B cell (primary cell): ENCODE results near the gene TSC2. TPM values are rescaled to one million over a fixed set of nuclear protein-coding genes. Genes with fewer than 3 reads are reported as not detected.

Source experiments
- ATAC-seq: fragments of 200-7000 bp; cut with Tn5 transposase; one replicate; pipeline ENCODE4 v1.10.0; 2021; ENCODE audit warnings: low read depth, mild to moderate bottlenecking, moderate number of reproducible peaks, moderate library complexity
- CTCF ChIA-PET: fragments of 350-600 bp; sonication (Branson Sonifier 250); formaldehyde crosslinking; loops from one replicate; lab custom pipeline; 2021; ENCODE audit warnings: antibody characterized with exemption, inconsistent platforms; lab: Charles Lee
- POLR2A ChIA-PET: fragments of 350-600 bp; sonication (Branson Sonifier 250); formaldehyde crosslinking; loops from one replicate; lab custom pipeline; 2021; ENCODE audit warnings: antibody characterized with exemption; lab: Charles Lee
- DNase-seq: peaks from one replicate; pipeline ENCODE4 v3.0.0; 2013
- H2AFZ ChIP-seq: 2 replicates; pipeline ENCODE4 v1.6.1; 2012; ENCODE audit warnings: mild to moderate bottlenecking, low read depth, low read length; ENCODE audit not compliant: insufficient read depth, poor library complexity, severe bottlenecking
- H3K27ac ChIP-seq, 2 donors: 1 replicate in 1 of 2; 2 replicates in 1 of 2; pipeline ENCODE4 v1.5.1; 2012 to 2013; ENCODE audit warnings: low read length in 2 of 2, mild to moderate bottlenecking in 2 of 2, moderate library complexity in 1 of 2
- H3K27me3 ChIP-seq, 4 experiments: fragments of 200-600 bp in 1 of 4; sonication (generic) in 1 of 4; replicated peaks in 1 of 4; 1 replicate in 2 of 4; 2 replicates in 2 of 4; pipeline versions ENCODE4 v1.6.1 to v1.7.0; 2013 to 2016; ENCODE audit warnings: low read length in 3 of 4, mild to moderate bottlenecking in 2 of 4, mixed read lengths in 1 of 4, moderate library complexity in 1 of 4; ENCODE audit not compliant: insufficient read depth in 4 of 4, control insufficient read depth in 3 of 4; ENCODE audit errors: control extremely low read depth in 1 of 4
- H3K36me3 ChIP-seq, 2 experiments: replicated peaks in 1 of 2; 1 replicate in 1 of 2; 2 replicates in 1 of 2; pipeline versions ENCODE4 v1.6.1 to v1.7.1; 2013; ENCODE audit warnings: low read length in 1 of 2; ENCODE audit not compliant: insufficient read depth in 2 of 2, control insufficient read depth in 1 of 2; ENCODE audit errors: control extremely low read depth in 1 of 2, extremely low read depth in 1 of 2
- H3K4me1 ChIP-seq, 2 donors: fragments of 200-600 bp in 1 of 2; sonication (generic) in 1 of 2; 1 replicate in 1 of 2; 2 replicates in 1 of 2; pipeline versions ENCODE4 v1.5.1 to v1.6.1; 2013 to 2017; ENCODE audit warnings: low read length in 2 of 2; ENCODE audit not compliant: control insufficient read depth in 2 of 2, insufficient read depth in 2 of 2
- H3K4me2 ChIP-seq: replicated peaks from 2 replicates; pipeline ENCODE3; 2012; ENCODE audit warnings: mild to moderate bottlenecking, low read depth, low read length; ENCODE audit not compliant: poor library complexity, severe bottlenecking
- H3K4me3 ChIP-seq, 5 experiments: fragments of 200-600 bp in 1 of 5; sonication (generic) in 1 of 5; 1 replicate in 3 of 5; 2 replicates in 2 of 5; pipeline versions ENCODE4 v1.5.1 to v1.7.0; 2011 to 2016; ENCODE audit warnings: low read length in 4 of 5, mild to moderate bottlenecking in 4 of 5, low read depth in 2 of 5, control low read depth in 1 of 5, moderate library complexity in 1 of 5; ENCODE audit not compliant: insufficient read depth in 1 of 5; ENCODE audit errors: control extremely low read depth in 1 of 5, extremely low read depth in 1 of 5
- H3K79me2 ChIP-seq: fragments of 200-600 bp; sonication (generic); one replicate; pipeline ENCODE4 v1.6.0; 2016; ENCODE audit warnings: low read length; ENCODE audit not compliant: control insufficient read depth, insufficient read depth
- H3K9ac ChIP-seq: fragments of 200-600 bp; sonication (generic); 2 replicates; pipeline ENCODE4 v1.6.1; 2017; ENCODE audit warnings: mild to moderate bottlenecking, low read length, moderate library complexity
- H3K9me3 ChIP-seq, 3 donors: one replicate each; pipeline versions ENCODE4 v1.6.1 to v1.7.1; 2013; ENCODE audit warnings: low read length in 2 of 3; ENCODE audit not compliant: control insufficient read depth in 2 of 3, insufficient read depth in 1 of 3; ENCODE audit errors: control extremely low read depth in 1 of 3
- H4K20me1 ChIP-seq: 2 replicates; pipeline ENCODE4 v1.6.0; 2012; ENCODE audit warnings: mild to moderate bottlenecking, low read length; ENCODE audit not compliant: insufficient read depth, control insufficient read depth, poor library complexity, severe bottlenecking
- H3K27ac Mint-ChIP-seq: one replicate; pipeline ENCODE4 v1.8.0; 2021; ENCODE audit warnings: mixed read lengths
- H3K27me3 Mint-ChIP-seq: one replicate; pipeline ENCODE4 v1.8.0; 2021; ENCODE audit warnings: mixed read lengths
- H3K4me1 Mint-ChIP-seq: one replicate; pipeline ENCODE4 v1.8.0; 2021; ENCODE audit warnings: mixed read lengths
- H3K4me3 Mint-ChIP-seq: one replicate; pipeline ENCODE4 v1.8.0; 2021; ENCODE audit warnings: mixed read lengths
- H3K9me3 Mint-ChIP-seq: one replicate; pipeline ENCODE4 v1.8.0; 2022; ENCODE audit warnings: mixed read lengths; ENCODE audit not compliant: insufficient read depth
- CTCF ChIP-seq: fragments of 200-600 bp; IDR thresholded peaks from one replicate; pipeline ENCODE4 v1.8.0; 2022; ENCODE audit warnings: antibody characterized with exemption, mild to moderate bottlenecking
- EZH2 ChIP-seq: IDR thresholded peaks from 2 replicates; pipeline ENCODE4 v1.6.1; 2012; ENCODE audit warnings: borderline replicate concordance, low read depth, mild to moderate bottlenecking, moderate library complexity, low read length; ENCODE audit not compliant: insufficient read depth, poor library complexity, severe bottlenecking
- WGBS: methylation state at CpG from one replicate; pipeline ENCODE4 v1.1.5; 2013; ENCODE audit warnings: missing lambda C conversion rate; ENCODE audit not compliant: insufficient coverage; 5-methylcytosine and 5-hydroxymethylcytosine counted together
- intact Hi-C: fragments of 100-400 bp; cut with micrococcal nuclease; formaldehyde crosslinking; loops from one replicate; pipeline ENCODE4 v1.10.0; 2022
- polyA plus RNA-seq: library from polyadenylated mRNA; depleted of rRNA; stranded (reverse); fragments of >200 nt; gene quantifications from 2 replicates; pipeline ENCODE4 v1.2.3, GENCODE V29; 2012
- total RNA-seq, 2 donors: library from RNA; stranded (reverse); fragments of 120-200 nt in 1 of 2; gene quantifications; 1 replicate in 1 of 2; 2 replicates in 1 of 2; pipeline versions ENCODE4 v1.2.3 to v1.2.4, GENCODE V29; 2013 to 2022

Gene TSC2
- total and polyA plus RNA-seq, 2 donors (not counting 1 experiment from before 2014, with no cell fraction given), result 128 to 194 TPM

- TF ChIP-seq CTCF (no peak), EZH2 (no peak)
- H3K36me3 ChIP-seq, result peaks cover 0 to 44% of the 10 kb centered on the region in 2 experiments
- intact Hi-C loops, result no loop called here
These were observed 16.1 kb downstream of the TSC2 start for GRCh38 chr16:2063861-2064260.

GRCh38 chr16:2064368-2064945 lies 16.7 kb downstream of the TSC2 start:
- Mint-ChIP-seq H3K27me3 (no peaks in the 10 kb centered on the region), H3K4me3 (no peak overlapping the region), H3K9me3 (no peaks in the 10 kb centered on the region), H3K4me1 (no peaks in the 10 kb centered on the region), H3K27ac (no peak overlapping the region)
- Histone ChIP-seq H3K4me1 (no peaks in the 10 kb centered on the region), H3K9me3 (peaks cover 0 to 5% (median 0%) of the 10 kb centered on the region in 3 donors), H2AFZ (no peak overlapping the region), H3K9ac (no peak overlapping the region), H3K27me3 (no peaks in the 10 kb centered on the region), H3K4me3 (no peak overlapping the region), H3K27ac (no peak overlapping the region), H3K4me2 (no peak overlapping the region), H3K79me2 (no peaks in the 10 kb centered on the region), H4K20me1 (no peaks in the 10 kb centered on the region), H3K36me3 (peaks cover 0 to 46% of the 10 kb centered on the region in 2 experiments)
- POLR2A ChIA-PET, result interaction anchor here (0.7 kb wide), 1 partner anchor 16 kb away, joined by 9 read pairs; no protein-coding TSS in a partner anchor
- CTCF ChIA-PET, result interaction anchor here (0.6 kb wide), 1 partner anchor 40 kb away, joined by 3 read pairs; no protein-coding TSS in a partner anchor
- ATAC-seq, result no peak
- TF ChIP-seq CTCF (no peak), EZH2 (no peak)
- no peak for DNase-seq
- WGBS, result over 99% methylated on average over 16 of the region's 16 CpGs
- intact Hi-C loops, result no loop called here

More at GRCh38 chr16:2063861-2064260, 16.1 kb downstream of the TSC2 start:
- Histone ChIP-seq H3K27me3 (no peaks in the 10 kb centered on the region), H3K4me3 (no peak overlapping the region), H3K9ac (no peak overlapping the region), H4K20me1 (no peaks in the 10 kb centered on the region), H2AFZ (no peak overlapping the region), H3K27ac (no peak overlapping the region), H3K79me2 (no peaks in the 10 kb centered on the region), H3K4me1 (no peaks in the 10 kb centered on the region), H3K9me3 (peaks cover 0 to 5% (median 0%) of the 10 kb centered on the region in 3 donors), H3K4me2 (no peak overlapping the region)
- no peak for DNase-seq
- ChIA-PET POLR2A (no interaction called here), CTCF (no interaction called here)
- ATAC-seq, result no peak
- H3K4me3 Mint-ChIP-seq, result no peak overlapping the region
- no peak overlapping the region for H3K27ac Mint-ChIP-seq
- H3K27me3 Mint-ChIP-seq, result no peaks in the 10 kb centered on the region
- 95% methylated on average over 25 of the region's 25 CpGs for WGBS
- H3K9me3 Mint-ChIP-seq, result no peaks in the 10 kb centered on the region
- H3K4me1 Mint-ChIP-seq, result no peaks in the 10 kb centered on the region
